Peyer's patch (tissue), 4 donors: ENCODE measurements around the gene PAIP1. TPM values are rescaled to one million over a fixed set of nuclear protein-coding genes. Genes with fewer than 3 reads are reported as not detected.

Source experiments
- DNase-seq, 3 donors: peaks; one replicate each; pipeline ENCODE4 v3.0.0-alpha.2; 2017 to 2019
- H3K27ac ChIP-seq, 4 donors: fragments of 200-600 bp; sonication (generic); one replicate each; pipeline ENCODE4 v1.5.1; 2016 to 2019
- H3K27me3 ChIP-seq, 2 donors: fragments of 200-600 bp; sonication (generic); one replicate each; pipeline ENCODE4 v1.5.1; 2019
- H3K36me3 ChIP-seq, 3 donors: fragments of 200-600 bp; sonication (generic); one replicate each; pipeline ENCODE4 v1.5.1; 2016 to 2019
- H3K4me1 ChIP-seq, 4 donors: fragments of 200-600 bp; sonication (generic); one replicate each; pipeline ENCODE4 v1.5.1; 2016 to 2019
- H3K4me3 ChIP-seq, 4 donors: fragments of 200-600 bp; sonication (generic); 1 replicate in 3 of 4; 2 replicates in 1 of 4; pipeline ENCODE4 v1.5.1; 2016 to 2019; ENCODE audit warnings: mild to moderate bottlenecking in 1 of 4
- H3K9me3 ChIP-seq, 4 donors: fragments of 200-600 bp; sonication (generic); one replicate each; pipeline ENCODE4 v1.5.1; 2016 to 2019; ENCODE audit warnings: mild to moderate bottlenecking in 1 of 4
- CTCF ChIP-seq, 6 experiments: fragments of 450-650 bp in 4 of 6; fragments of 200-600 bp in 2 of 6; sonication (generic) in 1 of 6; IDR thresholded peaks; one replicate each; pipeline ENCODE4 v1.5.1; 2017 to 2019; ENCODE audit warnings: antibody characterized with exemption in 6 of 6, mild to moderate bottlenecking in 3 of 6, moderate library complexity in 1 of 6
- POLR2A ChIP-seq, 2 donors: fragments of 450-650 bp; IDR thresholded peaks; one replicate each; pipeline ENCODE4 v1.5.1; 2017; ENCODE audit warnings: antibody characterized with exemption in 2 of 2, mild to moderate bottlenecking in 2 of 2, moderate library complexity in 2 of 2
- total RNA-seq, 4 donors: library from RNA; depleted of rRNA; stranded (reverse); fragments of >200 nt; gene quantifications; one replicate each; pipeline ENCODE4 v1.1.0, GENCODE V29; 2016

Gene PAIP1
- total RNA-seq, 4 donors from 2014 or later = 45.9 to 61.1 (median 48.9) TPM

GRCh38 chr5:43567967-43568366 lies 11.1 kb upstream of the PAIP1 start:
- H3K27me3 ChIP-seq = no peaks in the 10 kb centered on the region
- H3K4me3 ChIP-seq = no peak overlapping the region
- no peaks in the 10 kb centered on the region for H3K9me3 ChIP-seq
- no peak for DNase-seq
- no peak overlapping the region for H3K27ac ChIP-seq
- H3K4me1 ChIP-seq = no peaks in the 10 kb centered on the region
- no peaks in the 10 kb centered on the region for H3K36me3 ChIP-seq
- no peak for TF ChIP-seq POLR2A (IDR thresholded peaks at IDR 0.05)
- TF ChIP-seq CTCF (IDR thresholded peaks at IDR 0.05) = no peak

- no peak for TF ChIP-seq POLR2A (IDR thresholded peaks at IDR 0.05)
- no peak for TF ChIP-seq CTCF (IDR thresholded peaks at IDR 0.05)
- Histone ChIP-seq H3K27ac (no peak overlapping the region), H3K4me1 (no peaks in the 10 kb centered on the region), H3K27me3 (no peaks in the 10 kb centered on the region), H3K36me3 (no peaks in the 10 kb centered on the region), H3K9me3 (no peaks in the 10 kb centered on the region), H3K4me3 (no peak overlapping the region)
- DNase-seq = no peak
These were observed 8.2 kb upstream of the PAIP1 start for GRCh38 chr5:43565043-43565442.

- Histone ChIP-seq H3K27ac (no peak overlapping the region), H3K36me3 (no peaks in the 10 kb centered on the region), H3K27me3 (no peaks in the 10 kb centered on the region), H3K9me3 (no peaks in the 10 kb centered on the region), H3K4me1 (no peaks in the 10 kb centered on the region), H3K4me3 (no peak overlapping the region)
- DNase-seq = no peak
- TF ChIP-seq CTCF (IDR thresholded peaks at IDR 0.05) = no peak
- no peak for TF ChIP-seq POLR2A (IDR thresholded peaks at IDR 0.05)
These were observed 7.5 kb upstream of the PAIP1 start for GRCh38 chr5:43564289-43564850.

GRCh38 chr5:43563321-43563720 lies 6.4 kb upstream of the PAIP1 start:
- no peaks in the 10 kb centered on the region for H3K4me1 ChIP-seq
- H3K9me3 ChIP-seq = no peaks in the 10 kb centered on the region
- DNase-seq = no peak
- no peaks in the 10 kb centered on the region for H3K27me3 ChIP-seq
- no peak overlapping the region for H3K27ac ChIP-seq
- H3K4me3 ChIP-seq = no peak overlapping the region
- no peak for TF ChIP-seq POLR2A (IDR thresholded peaks at IDR 0.05)
- TF ChIP-seq CTCF (IDR thresholded peaks at IDR 0.05) = no peak
- H3K36me3 ChIP-seq = no peaks in the 10 kb centered on the region

GRCh38 chr5:43561356-43561755 lies 4.5 kb upstream of the PAIP1 start:
- Histone ChIP-seq H3K4me3 (no peak overlapping the region), H3K27ac (no peak overlapping the region)

More at GRCh38 chr5:43561356-43561755, 4.5 kb upstream of the PAIP1 start:
- H3K4me1 ChIP-seq = no peaks in the 10 kb centered on the region
- H3K27me3 ChIP-seq = no peaks in the 10 kb centered on the region
- DNase-seq = no peak
- no peaks in the 10 kb centered on the region for H3K36me3 ChIP-seq
- no peak for TF ChIP-seq CTCF (IDR thresholded peaks at IDR 0.05)
- TF ChIP-seq POLR2A (IDR thresholded peaks at IDR 0.05) = no peak
- no peaks in the 10 kb centered on the region for H3K9me3 ChIP-seq
